Measurements from ENCODE around the gene BABAM2. TPM values are rescaled to one million over a fixed set of nuclear protein-coding genes. Genes with fewer than 3 reads are reported as not detected.

BABAM2 gene
- total RNA-seq, 1 donor: 28.5 TPM

- no peak for TF ChIP-seq CTCF (IDR thresholded peaks at IDR 0.05; ENCODE audit: insufficient read depth, low read depth, low read length)
- DNase-seq (ENCODE audit: low read depth): peak; percentile 19
- H3K4me3 ChIP-seq (ENCODE audit: low read depth, low read length): no peak overlapping the region
Observed at GRCh38 chr2:27992787-27993401, 102.4 kb downstream of the BABAM2 start.

GRCh38 chr2:27993402-27993787, 102.9 kb downstream of the BABAM2 start:
- peak; percentile 45 for DNase-seq (ENCODE audit: low read depth)
- no peak for TF ChIP-seq CTCF (IDR thresholded peaks at IDR 0.05; ENCODE audit: insufficient read depth, low read depth, low read length)
- no peak overlapping the region for H3K4me3 ChIP-seq (ENCODE audit: low read depth, low read length)

GRCh38 chr2:27993950-27994728, 103.6 kb downstream of the BABAM2 start:
- DNase-seq (ENCODE audit: low read depth): no peak
- no peak for TF ChIP-seq CTCF (IDR thresholded peaks at IDR 0.05; ENCODE audit: insufficient read depth, low read depth, low read length)
- H3K4me3 ChIP-seq (ENCODE audit: low read depth, low read length): no peak overlapping the region

- no peak overlapping the region for H3K4me3 ChIP-seq (ENCODE audit: low read depth, low read length)
- TF ChIP-seq CTCF (IDR thresholded peaks at IDR 0.05; ENCODE audit: insufficient read depth, low read depth, low read length): no peak
- DNase-seq (ENCODE audit: low read depth): no peak
Observed at GRCh38 chr2:27996156-27996922, 105.8 kb downstream of the BABAM2 start.

GRCh38 chr2:28000287-28000686, 109.8 kb downstream of the BABAM2 start:
- no peak overlapping the region for H3K4me3 ChIP-seq (ENCODE audit: low read depth, low read length)
- DNase-seq (ENCODE audit: low read depth): no peak
- no peak for TF ChIP-seq CTCF (IDR thresholded peaks at IDR 0.05; ENCODE audit: insufficient read depth, low read depth, low read length)

- no peak for TF ChIP-seq CTCF (IDR thresholded peaks at IDR 0.05; ENCODE audit: insufficient read depth, low read depth, low read length)
- DNase-seq (ENCODE audit: low read depth): peak; percentile 33
- H3K4me3 ChIP-seq (ENCODE audit: low read depth, low read length): no peak overlapping the region
Observed at GRCh38 chr2:28002181-28002580, 111.7 kb downstream of the BABAM2 start.
